Retinal pigment epithelial cell (primary cell): ENCODE measurements around the gene PSG6.
"Not testable (repeated sequence)": the region's sequence is repeated elsewhere in the genome, so short reads cannot be mapped to it uniquely, and the experiment has no call there.

Experiments
- DNase-seq: peaks from one replicate; pipeline ENCODE4 v3.0.0-alpha.2; 2010; ENCODE audit warnings: low read depth
- H3K4me3 ChIP-seq: 2 replicates; pipeline ENCODE4 v1.5.1; 2011; ENCODE audit warnings: mild to moderate bottlenecking, low read length, control low read depth, moderate library complexity
- TF ChIP-seq, protein P1 (sequence below): conservative IDR thresholded peaks from 2 replicates; pipeline ENCODE4 v1.5.1; 2011; ENCODE audit warnings: low read depth, low read length, control low read depth, inconsistent platforms

The PSG6 gene

DNA sequence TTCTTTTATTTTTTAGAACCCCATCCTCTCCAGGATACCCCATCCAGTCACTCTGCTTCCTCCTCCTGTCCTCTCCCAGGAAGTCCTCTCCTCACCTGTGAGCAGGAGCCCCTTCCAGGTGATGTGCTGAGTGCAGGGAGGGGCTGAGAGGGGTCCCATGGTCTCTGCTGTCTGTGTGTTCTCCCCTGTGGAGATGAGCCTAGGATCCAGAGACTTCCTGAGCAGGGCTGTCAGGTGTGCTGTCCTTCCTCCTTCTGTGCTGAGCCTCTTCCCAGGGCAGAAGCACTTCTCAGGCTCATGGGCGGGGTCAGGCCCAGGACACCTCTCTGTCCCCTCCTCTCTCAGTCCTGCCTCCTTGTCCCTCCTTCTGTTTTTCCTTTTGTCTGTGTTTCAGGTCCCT, at the start of gene PSG6:
Gene PSG6 (minus strand): TSS at position 261 of the 400 bp plus-strand sequence. CDS start 102 bp downstream, at position 159.
- H3K4me3 ChIP-seq, DNase-seq: not testable (repeated sequence)

DNA sequence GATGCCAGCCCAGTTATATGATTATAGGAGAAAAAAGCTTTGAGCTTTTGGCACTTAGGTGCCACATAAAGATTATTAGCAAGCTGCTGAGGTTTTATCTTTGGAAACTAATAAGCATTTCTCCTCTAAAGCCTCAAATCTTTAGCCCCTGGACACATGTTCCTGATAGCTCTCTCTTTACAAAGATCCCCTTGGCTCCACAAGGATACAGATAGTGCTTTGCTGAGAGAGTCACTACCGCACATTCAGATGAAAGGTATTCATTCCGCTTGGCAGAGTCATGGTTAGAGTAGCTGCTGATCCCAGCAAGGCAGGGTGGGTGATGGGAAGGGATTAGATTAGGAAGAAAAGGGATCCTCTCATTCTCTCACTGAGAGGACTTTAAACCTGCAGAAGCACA, 47.5 kb upstream of the PSG6 start:
- H3K4me3 ChIP-seq: no peak overlapping the region
- peak; percentile 26 for DNase-seq
- TF ChIP-seq, protein P1, sequence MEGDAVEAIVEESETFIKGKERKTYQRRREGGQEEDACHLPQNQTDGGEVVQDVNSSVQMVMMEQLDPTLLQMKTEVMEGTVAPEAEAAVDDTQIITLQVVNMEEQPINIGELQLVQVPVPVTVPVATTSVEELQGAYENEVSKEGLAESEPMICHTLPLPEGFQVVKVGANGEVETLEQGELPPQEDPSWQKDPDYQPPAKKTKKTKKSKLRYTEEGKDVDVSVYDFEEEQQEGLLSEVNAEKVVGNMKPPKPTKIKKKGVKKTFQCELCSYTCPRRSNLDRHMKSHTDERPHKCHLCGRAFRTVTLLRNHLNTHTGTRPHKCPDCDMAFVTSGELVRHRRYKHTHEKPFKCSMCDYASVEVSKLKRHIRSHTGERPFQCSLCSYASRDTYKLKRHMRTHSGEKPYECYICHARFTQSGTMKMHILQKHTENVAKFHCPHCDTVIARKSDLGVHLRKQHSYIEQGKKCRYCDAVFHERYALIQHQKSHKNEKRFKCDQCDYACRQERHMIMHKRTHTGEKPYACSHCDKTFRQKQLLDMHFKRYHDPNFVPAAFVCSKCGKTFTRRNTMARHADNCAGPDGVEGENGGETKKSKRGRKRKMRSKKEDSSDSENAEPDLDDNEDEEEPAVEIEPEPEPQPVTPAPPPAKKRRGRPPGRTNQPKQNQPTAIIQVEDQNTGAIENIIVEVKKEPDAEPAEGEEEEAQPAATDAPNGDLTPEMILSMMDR: no peak

DNA sequence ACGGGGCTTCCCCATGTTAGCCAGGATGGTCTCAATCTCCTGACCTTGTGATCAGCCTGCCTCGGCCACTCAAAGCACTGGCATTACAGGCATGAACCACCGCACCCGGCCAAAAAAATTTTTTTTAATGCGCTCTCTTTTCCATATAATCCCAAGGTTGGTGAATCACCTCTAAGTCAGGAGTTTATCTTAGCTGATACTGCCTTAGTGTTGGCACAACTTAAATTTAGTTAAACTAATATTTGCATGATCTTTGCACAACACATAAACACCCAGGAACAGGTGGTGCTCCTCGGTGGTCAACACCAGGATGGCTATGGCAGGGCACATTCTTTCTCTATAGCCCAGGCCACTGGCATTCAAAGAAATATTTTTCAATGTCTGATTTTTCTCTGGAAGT, 43.4 kb upstream of the PSG6 start:
- H3K4me3 ChIP-seq: no peak overlapping the region
- DNase-seq: no peak
- TF ChIP-seq, protein P1: no peak

DNA sequence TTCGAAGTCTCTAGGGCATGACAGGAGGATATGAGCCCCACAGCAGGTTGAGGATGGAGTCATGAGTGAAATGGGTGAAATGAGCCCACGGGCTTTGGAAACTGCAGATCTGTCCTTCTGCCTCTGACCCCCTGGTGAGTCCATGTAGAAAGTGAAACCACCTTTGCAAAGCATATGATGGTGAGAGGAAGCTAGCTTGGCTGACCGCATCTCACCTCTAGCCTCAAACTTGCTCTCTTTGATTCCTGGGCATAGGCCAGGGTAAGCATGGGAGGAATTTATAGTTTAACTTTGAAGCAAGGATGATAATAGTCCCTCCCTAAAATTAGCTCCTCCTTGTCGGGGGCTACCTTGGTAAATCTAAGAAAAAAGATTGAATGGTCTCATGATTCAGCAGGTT, 34.4 kb upstream of the PSG6 start:
- not testable (repeated sequence) for DNase-seq, H3K4me3 ChIP-seq

DNA sequence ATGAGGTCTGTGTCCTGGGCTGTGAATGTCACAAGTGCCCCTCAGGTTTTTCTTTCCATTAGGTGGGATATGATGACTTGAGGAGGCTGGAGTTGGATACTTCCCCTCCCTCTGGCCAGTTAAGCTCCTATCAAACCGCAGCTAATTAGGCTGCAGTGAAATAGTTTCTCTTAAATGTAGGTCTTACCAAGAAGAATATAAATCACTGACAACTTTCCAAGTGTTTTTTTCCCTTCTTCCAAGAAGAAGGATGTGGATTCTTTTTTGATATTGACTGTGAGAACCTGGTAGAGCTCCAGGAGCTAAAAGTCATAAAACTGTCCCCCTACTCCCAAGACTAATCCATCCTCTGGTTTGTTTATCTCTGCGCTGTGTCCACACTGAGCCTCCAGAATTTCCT, 33.8 kb upstream of the PSG6 start:
- DNase-seq, H3K4me3 ChIP-seq: not testable (repeated sequence)

DNA sequence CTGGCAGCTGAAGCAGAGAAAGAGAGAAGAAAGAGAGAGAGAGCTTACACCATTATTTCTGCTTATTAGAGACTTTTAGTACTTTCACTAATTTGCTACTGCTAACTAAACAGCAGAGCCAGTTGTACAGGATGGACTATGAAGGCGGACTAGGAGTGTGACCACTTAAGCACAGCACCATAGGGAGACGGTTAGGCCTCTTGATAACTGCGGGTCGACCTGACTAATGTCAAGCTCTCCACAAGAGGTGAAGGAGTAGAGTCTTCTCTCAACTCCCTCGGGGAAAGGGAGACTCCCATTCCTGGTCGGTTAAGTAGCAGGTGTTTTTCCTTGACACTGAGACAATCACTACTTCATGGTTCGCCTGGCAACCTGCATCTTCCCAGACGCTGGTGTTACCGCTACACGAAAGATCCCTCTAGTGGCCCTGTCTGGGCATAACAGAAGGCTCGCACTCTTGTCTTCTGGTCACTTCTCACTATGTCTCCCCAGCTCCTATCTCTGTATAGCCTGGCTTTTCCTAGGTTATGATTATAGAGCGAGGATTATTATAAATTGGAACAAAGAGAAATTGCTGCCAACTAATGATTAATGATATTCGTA, 24.6 kb upstream of the PSG6 start:
- H3K4me3 ChIP-seq: no peak overlapping the region
- TF ChIP-seq, protein P1: peak; percentile 64
- DNase-seq: no peak

DNA sequence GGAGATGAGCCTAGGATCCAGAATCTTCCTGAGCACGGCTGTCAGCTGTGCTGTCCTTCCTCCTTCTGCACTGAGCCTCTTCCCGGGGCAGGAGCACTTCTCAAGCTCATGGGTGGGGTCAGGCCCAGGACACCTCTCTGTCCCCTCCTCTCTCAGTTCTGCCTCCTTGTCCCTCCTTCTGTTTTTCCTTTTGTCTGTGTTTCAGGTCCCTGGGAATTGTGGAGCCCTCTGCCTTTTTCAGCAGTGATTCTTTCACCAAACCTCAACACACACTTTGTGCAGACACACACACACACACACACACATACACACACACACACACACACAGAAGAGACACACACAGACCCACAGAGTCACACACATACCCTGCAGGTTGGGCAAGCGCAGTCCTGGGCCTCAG, 19.4 kb upstream of the PSG6 start, which contains the start of gene PSG7:
Gene PSG7 (minus strand): TSS at position 101 of the 400 bp plus-strand sequence. CDS start 131 bp downstream, outside the sequence.
- not testable (repeated sequence) for H3K4me3 ChIP-seq

DNA sequence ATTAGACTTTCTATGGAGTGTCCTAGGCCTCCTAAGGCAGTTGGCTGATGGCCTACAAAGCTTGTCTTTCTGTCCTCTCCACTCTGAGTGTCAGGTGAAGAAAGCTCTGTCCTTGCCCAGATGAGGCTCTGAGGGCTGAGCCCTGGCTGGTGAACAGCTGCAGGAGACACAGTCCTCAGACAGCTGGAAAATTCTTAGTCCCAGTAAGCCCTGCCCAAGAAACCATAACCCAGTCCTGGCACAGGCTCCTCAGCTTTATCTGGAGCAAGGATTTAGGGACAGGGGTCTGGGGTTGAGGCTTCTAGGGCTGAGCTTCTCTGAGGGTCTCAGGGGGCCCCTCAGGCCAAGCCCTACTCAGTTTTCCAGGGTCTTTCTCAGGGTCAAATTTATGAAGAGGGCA, 17.0 kb upstream of the PSG6 start:
- not testable (repeated sequence) for DNase-seq, H3K4me3 ChIP-seq

More for the DNA sequence above, 19.4 kb upstream of the PSG6 start, which contains the start of gene PSG7:
- DNase-seq: not testable (repeated sequence)

DNA sequence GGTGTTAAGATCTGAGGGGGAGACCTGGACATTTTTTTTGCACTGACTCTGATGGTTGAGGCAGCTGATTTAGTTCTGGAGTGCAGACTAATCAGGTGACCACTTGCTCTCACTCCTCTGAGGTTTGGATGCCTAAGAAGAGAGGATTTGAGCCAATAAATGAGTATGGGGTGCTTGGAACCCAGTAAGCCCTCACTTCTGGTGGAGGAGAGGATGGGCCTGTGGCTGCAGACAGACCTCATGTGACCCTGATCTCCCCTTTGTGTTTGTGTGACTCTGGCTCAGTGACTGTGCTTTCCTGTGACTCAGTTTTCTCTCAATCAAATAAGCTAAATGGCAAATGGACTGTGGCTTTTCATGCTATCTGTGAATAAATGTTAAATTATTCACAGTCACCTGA, 16.5 kb upstream of the PSG6 start:
- H3K4me3 ChIP-seq, DNase-seq: not testable (repeated sequence)

DNA sequence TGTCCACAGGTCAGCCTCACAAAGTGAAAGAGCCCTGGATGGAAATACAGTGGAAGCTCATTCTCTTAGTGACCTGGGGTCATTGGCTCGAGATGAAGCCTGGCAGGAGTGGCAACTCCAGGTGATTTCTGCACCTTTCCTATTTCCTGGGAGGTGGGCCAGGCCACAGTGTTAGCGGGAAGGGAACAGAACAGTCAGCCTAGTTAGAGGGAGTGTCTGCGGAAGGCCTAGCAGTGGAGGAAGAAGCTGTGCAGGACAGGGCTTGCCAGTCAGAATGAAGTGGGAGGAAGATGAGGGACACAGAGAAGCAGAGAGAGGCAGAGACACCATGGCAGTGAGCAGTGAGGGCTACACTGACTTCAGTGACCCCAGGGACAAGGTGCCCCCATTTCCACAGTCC, 15.7 kb upstream of the PSG6 start:
- not testable (repeated sequence) for DNase-seq, H3K4me3 ChIP-seq

DNA sequence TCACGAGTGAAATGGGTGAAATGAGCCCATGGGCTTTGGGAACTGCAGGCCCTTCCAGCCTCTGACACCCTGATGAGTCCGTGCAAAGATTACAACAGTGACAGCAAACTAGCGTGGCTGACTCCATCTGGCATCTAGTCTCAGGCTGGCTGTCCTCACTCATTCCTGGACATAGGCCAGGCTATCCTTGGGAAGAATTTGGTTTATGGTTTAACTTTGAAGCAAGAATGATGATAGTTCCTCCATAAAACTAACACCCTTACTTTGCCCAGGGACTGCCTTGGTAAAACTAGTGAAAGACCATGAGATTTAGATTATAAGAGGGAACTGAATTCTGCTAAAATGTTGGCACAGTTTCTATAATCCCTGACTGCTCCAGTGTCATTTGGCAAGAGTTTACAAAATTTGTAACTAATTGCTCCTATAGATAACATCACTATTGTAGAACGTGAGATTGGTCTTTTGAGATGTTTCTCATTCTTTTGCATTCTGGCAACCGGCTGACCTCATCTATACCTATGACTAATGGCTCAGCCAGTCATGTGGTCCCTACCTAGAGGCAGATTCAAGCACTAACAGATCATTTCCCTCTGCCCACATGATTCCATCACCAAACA, 14.9 kb upstream of the PSG6 start:
- peak; percentile 87 for DNase-seq
- H3K4me3 ChIP-seq: not testable (repeated sequence)
